Colonic mucosa (tissue), 4 donors: ENCODE data around the gene ERO1B. TPM values are rescaled to one million over a fixed set of nuclear protein-coding genes. Genes with fewer than 3 reads are reported as not detected.

Source experiments
- DNase-seq: peaks from one replicate; pipeline ENCODE4 v3.0.0-alpha.2; 2020
- H3K27ac ChIP-seq: fragments of 200-600 bp; one replicate; pipeline ENCODE4 v1.8.0; 2021
- H3K27me3 ChIP-seq: fragments of 200-600 bp; one replicate; pipeline ENCODE4 v1.8.0; 2021
- H3K36me3 ChIP-seq: fragments of 200-600 bp; one replicate; pipeline ENCODE4 v1.8.0; 2021
- H3K4me1 ChIP-seq: fragments of 200-600 bp; one replicate; pipeline ENCODE4 v1.8.0; 2021; ENCODE audit warnings: mild to moderate bottlenecking
- H3K4me3 ChIP-seq: fragments of 200-600 bp; one replicate; pipeline ENCODE4 v1.8.0; 2021
- H3K9ac ChIP-seq, 2 donors: one replicate each; pipeline ENCODE4 v1.7.0; 2013; ENCODE audit warnings: control low read depth in 2 of 2, low read depth in 2 of 2, low read length in 2 of 2
- H3K9me3 ChIP-seq: fragments of 200-600 bp; one replicate; pipeline ENCODE4 v1.8.0; 2021
- CTCF ChIP-seq: fragments of 200-600 bp; IDR thresholded peaks from one replicate; pipeline ENCODE4 v1.8.0; 2022; ENCODE audit warnings: antibody characterized with exemption, mild to moderate bottlenecking
- intact Hi-C: fragments of 100-400 bp; cut with DNase I; formaldehyde crosslinking; loops from one replicate; pipeline ENCODE4 v1.14.1; 2022
- total RNA-seq, 2 donors: library from RNA; stranded (reverse); fragmentation: NEBNext Ultra II Directional in 1 of 2; extraction: Animal tissue kit (Norgen Biotek cat#: 25700) in 1 of 2; gene quantifications; one replicate each; pipeline ENCODE4 v1.2.1, GENCODE V29; 2021
- donor health status: healthy.
- donor health status: DM: no; HTN: no; CAD: no.
- donor health status: DM: no; HTN: no; CAD: no.

Gene ERO1B
- total RNA-seq, 2 donors from 2014 or later, result 2.3 to 2.7 TPM

DNA sequence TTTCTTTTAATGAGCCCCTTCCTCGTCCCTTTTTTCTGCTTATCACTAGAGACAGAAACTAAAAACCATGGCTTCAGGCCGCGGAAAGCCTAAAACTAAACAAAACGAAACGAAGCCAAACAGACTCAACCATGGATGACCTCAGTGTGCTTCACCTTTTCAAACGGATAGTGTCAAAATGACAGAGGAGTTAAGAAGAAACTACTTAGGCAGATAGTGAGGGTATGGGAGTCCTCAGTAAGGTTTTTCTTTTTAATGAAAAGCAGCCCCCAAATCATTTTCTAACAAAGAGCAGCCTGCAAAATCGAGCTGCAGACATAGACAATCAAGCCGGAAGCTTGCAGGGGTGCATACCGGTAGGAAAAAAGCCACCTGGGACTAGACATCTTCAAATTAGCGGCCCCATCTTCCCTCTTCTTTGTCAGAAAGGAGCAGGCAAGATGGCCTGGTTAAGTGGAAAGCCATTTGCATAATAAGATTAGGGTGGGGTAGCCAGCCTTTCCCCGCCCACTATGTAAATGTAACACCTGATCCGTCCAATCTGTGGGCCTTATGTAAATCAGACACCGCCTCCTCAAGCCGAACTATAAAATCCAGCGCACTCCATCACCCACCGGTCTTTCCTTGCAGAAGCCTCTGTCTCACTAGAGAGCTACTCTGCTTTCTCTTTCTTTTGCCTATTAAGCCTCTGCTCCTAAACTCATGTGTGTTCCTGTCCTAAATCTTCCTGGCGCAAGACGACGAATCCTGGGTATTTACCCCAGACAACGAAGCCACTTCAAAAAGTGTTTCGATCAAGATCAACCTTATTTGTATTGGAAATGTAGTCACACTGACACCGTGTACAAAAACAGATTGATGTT, 6.2 kb upstream of the ERO1B start:
- Histone ChIP-seq H3K27me3 (no peaks in the 10 kb centered on the region), H3K36me3 (no peaks in the 10 kb centered on the region), H3K27ac (no peak overlapping the region), H3K4me1 (no peaks in the 10 kb centered on the region), H3K4me3 (no peak overlapping the region), H3K9me3 (no peaks in the 10 kb centered on the region), H3K9ac (no peak overlapping the region)
- no peak for TF ChIP-seq CTCF
- intact Hi-C loops, result no loop called here
- no peak for DNase-seq

DNA sequence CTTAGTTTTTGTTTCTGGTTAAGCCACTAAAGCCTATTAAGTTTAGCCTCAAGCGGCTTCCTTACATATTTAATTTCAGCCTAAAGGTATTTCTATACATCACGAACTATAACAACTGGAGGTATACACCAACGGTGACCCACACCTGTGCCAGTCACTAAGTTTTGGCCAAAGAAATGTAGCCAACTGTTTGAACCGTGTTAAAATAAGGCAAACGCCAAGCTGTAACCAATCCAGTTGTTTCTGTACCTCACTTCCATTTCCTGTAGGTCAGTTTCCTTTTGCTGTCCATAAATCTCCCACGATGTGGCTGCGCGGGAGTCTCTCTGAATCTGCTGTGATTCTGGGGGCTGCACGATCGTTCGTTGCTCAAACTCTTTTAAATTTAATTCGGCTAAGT, 5.6 kb upstream of the ERO1B start:
- H3K4me3 ChIP-seq, result no peak overlapping the region
- no peak overlapping the region for H3K27ac ChIP-seq
- H3K27me3 ChIP-seq, result no peaks in the 10 kb centered on the region
- H3K9ac ChIP-seq, result no peak overlapping the region
- DNase-seq, result no peak
- H3K36me3 ChIP-seq, result no peaks in the 10 kb centered on the region
- intact Hi-C loops, result no loop called here
- no peaks in the 10 kb centered on the region for H3K9me3 ChIP-seq
- TF ChIP-seq CTCF, result no peak
- H3K4me1 ChIP-seq, result no peaks in the 10 kb centered on the region

GRCh38 chr1:236284291-236284721, 2.5 kb upstream of the ERO1B start:
- H3K27ac ChIP-seq, result no peak overlapping the region
- TF ChIP-seq CTCF, result no peak
- H3K9me3 ChIP-seq, result no peaks in the 10 kb centered on the region
- H3K36me3 ChIP-seq, result no peaks in the 10 kb centered on the region
- no peak overlapping the region for H3K4me3 ChIP-seq
- DNase-seq, result no peak
- H3K4me1 ChIP-seq, result peaks cover 3% of the 10 kb centered on the region
- H3K9ac ChIP-seq, result no peak overlapping the region
- no peaks in the 10 kb centered on the region for H3K27me3 ChIP-seq
- intact Hi-C loops, result no loop called here

DNA sequence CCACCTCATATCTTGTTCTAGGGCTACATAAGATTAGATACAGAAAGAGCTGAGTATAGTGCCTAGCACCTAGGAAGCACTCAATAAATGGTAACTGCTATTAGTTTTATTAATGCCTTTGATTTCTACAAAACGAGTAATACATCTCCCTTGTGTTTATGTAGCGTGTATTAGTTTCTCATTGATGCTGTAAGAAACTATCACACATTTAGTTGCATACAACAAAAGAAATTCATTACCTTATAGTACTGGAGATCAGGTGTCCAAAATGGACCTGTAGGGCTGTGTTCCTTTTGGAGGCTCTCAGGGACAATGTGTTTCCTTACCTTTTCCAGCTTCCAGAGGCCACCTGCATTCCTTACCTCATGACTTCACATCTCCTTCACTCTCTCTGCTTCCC, 961 bp upstream of the ERO1B start:
- Histone ChIP-seq H3K4me3 (no peak overlapping the region), H3K27ac (no peak overlapping the region), H3K9me3 (no peaks in the 10 kb centered on the region), H3K36me3 (no peaks in the 10 kb centered on the region), H3K9ac (peak overlapping the region in 1 of 2 donors; percentile 63), H3K4me1 (peaks cover 3% of the 10 kb centered on the region), H3K27me3 (no peaks in the 10 kb centered on the region)
- intact Hi-C loops, result no loop called here
- TF ChIP-seq CTCF, result no peak
- no peak for DNase-seq

DNA sequence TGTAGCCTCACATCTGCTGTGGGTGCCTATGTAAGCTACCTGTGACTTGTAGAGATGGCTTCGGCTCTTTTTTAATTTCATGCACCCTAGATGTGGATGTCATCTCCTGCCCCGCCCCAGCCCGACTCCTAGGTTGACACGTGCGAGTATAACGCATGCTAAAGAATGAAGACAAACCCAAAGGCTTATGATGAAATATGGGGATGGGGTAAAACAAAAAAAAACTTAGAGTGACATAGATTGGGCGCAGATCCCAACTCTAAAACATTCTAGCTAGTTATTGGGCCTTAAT, 613 bp upstream of the ERO1B start:
- Histone ChIP-seq H3K27ac (no peak overlapping the region), H3K9ac (peak overlapping the region; percentile 63 to 65), H3K9me3 (no peaks in the 10 kb centered on the region), H3K36me3 (no peaks in the 10 kb centered on the region), H3K4me3 (peak overlapping the region; percentile 90), H3K27me3 (no peaks in the 10 kb centered on the region), H3K4me1 (peaks cover 3% of the 10 kb centered on the region)
- no peak for TF ChIP-seq CTCF
- intact Hi-C loops, result no loop called here
- no peak for DNase-seq
